ENCODE results near the gene MYO5A.

GRCh38 chr15:52419494-52419893 lies 109.2 kb downstream of the MYO5A start:
- TF ChIP-seq POLR2A (IDR thresholded peaks at IDR 0.05) (no peak), CTCF (IDR thresholded peaks at IDR 0.05) (no peak)
